Renal pelvis (tissue), 4 donors: ENCODE data around the gene CHAC1. TPM values are rescaled to one million over a fixed set of nuclear protein-coding genes. Genes with fewer than 3 reads are reported as not detected.

Experiments used
- DNase-seq: peaks from one replicate; pipeline ENCODE4 v3.0.0-alpha.2; 2013
- polyA plus RNA-seq, 3 donors: library from polyadenylated mRNA; unstranded; fragments of 120-200 nt; gene quantifications; one replicate each; pipeline ENCODE4 v1.2.1, GENCODE V29; 2013; ENCODE audit not compliant: insufficient read length in 3 of 3

CHAC1 gene
- polyA plus RNA-seq, 3 donors: 2.5 to 3.8 (median 3.3) TPM

DNA sequence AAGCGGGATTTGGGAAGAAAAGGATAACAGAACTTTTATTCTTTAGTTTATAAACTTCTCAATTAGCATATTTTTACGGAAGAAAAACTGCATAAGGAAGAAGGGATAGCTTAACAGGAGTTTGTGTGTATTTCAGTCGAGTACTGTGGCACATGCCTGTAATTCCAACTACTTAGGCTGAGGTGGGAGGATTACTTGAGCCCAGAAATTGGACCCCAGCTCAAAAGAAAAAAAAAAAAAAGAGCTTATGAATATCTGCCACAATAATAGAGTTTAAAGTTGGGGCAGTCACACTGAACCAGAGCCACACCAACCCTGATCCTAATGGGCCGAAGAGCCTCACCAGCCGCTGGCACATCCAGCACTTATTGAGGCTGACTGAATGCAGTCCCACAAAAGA lies 31.1 kb downstream of the CHAC1 start:
- DNase-seq: no peak

DNA sequence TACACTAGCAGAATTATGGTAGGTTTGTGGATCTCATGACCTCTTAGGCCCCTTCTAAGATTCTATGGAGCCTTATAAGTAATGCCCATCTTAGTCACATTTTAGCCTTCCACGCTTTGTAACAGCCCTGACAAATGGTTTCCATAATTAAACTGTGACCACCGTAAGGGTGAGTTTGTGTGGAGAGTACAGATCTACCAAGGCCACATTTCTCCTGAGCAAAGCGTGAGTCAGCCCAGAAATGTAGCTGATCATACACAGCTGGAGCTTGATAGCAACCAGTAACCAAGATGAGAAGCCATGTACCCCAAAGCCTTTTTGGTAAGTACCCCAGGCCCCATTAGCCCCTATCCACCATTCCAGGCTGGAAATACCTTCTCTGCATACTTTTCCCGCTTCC lies 31.7 kb downstream of the CHAC1 start:
- DNase-seq: no peak

DNA sequence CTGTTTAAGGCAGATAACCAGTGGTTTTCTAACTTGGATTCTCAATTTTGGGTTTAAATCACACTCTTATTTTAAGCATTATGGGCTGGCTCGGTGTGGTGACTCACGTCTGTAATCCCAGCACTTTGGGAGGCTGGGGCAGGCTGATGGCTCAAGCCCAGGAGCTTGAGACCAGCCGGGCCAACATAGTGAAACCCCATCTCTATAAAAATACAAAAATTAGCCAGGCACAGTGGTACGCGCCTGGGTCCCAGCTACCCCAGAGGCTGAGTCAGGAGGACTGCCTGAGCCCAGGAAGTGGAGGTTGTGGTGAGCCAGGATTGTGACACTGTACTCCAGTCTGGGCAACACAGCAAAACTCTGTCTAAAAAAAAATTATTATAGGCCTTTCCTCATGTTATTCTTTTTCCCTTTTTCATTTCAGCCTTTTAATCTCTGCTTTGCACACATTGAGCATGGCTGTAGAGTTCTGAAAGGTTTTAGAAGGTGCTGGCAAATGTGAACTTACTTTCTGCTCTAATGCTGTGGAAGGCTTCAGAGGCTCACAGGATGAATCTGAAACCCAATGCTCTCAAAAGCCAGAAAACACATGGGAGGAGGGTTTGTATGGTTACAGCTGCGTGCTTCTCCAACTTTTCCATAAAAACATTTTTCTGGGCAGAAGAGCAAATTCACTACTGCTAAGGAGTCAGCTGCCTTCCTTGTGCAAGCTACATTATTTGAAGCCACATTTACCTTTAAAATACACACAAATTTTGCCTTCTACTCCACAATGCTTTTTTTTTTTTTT lies 32.5 kb downstream of the CHAC1 start:
- DNase-seq: no peak

DNA sequence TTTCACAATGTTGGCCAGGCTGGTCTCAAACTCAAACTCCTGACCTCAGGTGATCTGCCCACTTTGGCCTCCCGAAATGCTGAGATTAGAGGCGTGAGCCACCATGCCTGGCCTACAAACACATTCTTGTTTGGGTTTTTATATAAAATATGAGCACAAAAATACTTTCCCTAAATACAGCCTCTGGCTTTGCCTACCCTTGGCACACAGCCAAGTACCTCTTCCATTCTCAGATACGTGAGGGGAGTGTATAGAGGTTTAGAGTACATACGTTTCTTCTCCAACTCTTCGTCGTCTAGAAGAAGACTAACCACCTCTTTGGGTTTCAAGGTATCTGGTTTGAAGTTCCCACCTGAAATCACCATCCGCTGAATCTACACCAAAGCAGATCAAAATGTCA lies 33.5 kb downstream of the CHAC1 start:
- DNase-seq: no peak

- DNase-seq: no peak
Measured at GRCh38 chr15:40988156-40988555, 34.9 kb downstream of the CHAC1 start.

GRCh38 chr15:40990080-40990479 lies 36.8 kb downstream of the CHAC1 start:
- DNase-seq: no peak

GRCh38 chr15:40990789-40991188 lies 37.5 kb downstream of the CHAC1 start:
- no peak for DNase-seq

DNA sequence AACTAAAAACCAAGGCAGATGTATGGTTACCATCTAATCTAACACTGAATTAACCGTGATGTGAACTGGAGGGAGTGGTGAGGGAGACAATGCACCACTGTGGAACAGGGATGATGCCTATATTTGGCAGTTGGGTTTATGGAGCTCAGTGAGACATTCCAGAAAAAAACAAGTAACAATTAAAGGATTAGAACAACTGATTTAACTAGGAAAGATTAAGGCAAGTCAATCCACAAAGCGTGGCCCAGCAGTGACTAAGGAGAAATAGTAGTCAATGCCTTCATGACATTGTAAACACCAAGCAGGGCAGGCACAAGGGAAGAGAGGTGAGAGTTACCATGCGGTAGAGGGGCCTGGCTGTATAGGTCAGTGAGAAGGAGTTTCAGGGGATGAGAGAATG lies 38.1 kb downstream of the CHAC1 start:
- DNase-seq: no peak

DNA sequence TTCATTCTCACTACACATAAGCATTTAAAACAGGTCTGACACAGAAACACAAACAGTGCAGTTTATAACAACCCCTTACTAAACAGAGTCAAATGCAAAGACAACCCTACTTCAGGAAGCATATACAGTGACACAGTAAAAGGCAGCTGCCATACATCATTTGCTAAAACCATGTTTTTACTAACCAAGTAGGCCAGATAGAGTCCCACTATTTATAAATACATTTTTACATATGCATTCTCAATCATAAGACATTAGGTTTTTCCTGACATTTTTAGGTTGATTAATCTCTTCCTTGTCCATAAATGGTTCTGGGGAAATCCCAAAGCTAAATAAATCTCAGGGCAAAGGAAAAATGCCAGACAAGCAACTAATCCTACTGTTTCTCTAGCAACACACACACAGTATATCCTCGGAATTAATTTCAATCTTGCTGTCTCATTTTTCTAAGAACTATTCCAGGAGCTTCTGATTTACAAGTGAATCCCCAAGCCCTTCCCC lies 39.0 kb downstream of the CHAC1 start:
- DNase-seq: peak; percentile 72

- DNase-seq: no peak
Measured at GRCh38 chr15:40992825-40993224, 39.6 kb downstream of the CHAC1 start.

DNA sequence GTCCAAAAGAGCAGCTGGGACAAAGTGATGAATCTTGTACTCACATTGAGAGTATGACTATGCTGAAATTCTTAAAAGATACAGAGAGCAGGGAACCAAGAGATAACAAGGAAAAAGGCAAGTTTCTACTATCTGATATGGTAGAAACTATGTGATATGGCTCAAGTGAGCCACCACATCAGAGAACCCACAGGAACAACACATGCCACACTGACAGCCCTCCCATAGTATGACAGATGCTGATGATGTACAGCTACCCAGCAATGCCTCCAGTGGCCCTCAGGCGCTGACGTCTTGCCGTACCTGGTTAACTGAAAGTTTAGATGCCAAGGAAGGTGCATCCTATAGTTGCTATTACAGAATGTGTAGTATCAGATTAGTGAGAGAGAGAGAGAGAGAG lies 42.4 kb downstream of the CHAC1 start:
- no peak for DNase-seq

DNA sequence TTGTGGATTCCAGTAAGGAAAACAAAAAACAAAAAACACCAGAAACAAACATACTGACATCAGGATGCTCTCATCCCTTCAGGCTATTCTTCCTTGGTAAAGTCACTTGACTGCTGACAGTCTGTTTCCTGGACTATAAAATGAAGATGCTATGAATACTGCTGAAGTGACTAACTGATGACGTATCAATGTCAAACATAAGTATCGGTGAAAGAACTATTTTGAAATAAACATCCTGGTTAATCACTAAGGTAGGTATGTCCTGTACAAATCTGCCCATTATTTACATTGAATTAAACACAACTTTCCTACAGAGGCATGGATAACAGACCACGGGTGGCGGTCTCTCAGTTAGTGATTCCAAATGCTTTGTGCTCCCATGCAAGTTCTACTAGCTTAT lies 45.9 kb downstream of the CHAC1 start:
- DNase-seq: no peak

DNA sequence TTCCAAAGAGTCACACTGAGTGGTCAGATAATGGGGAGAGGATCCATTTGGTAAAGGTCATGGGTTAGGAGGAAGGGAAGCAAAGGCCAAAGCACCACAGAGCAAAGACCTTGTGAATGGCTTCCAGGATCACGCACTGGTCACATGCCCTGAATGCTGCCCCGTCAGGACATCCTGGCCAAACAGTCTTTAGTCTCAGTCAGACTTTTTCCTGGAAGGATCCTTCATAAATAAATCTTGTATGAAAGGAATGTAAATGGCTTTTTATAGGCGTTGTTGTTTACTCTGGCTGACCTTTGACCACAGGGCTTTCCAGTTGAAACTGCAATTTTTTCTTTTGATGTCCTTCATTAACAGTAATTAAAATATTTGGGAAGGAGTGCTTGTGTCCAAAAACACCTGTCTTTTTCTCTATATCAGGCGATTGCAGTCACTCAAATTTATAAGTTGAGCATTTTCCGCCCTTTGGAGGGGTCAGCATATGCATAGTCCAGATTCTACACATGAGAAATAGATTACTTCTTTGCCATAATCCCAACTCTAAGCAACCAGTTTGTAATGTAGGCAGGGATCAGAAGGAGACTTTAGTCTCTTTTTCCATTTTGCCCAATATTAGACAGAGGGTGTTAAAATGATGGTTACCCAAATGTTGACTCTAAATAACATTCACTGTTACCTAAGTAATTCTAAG lies 48.4 kb downstream of the CHAC1 start:
- no peak for DNase-seq

DNA sequence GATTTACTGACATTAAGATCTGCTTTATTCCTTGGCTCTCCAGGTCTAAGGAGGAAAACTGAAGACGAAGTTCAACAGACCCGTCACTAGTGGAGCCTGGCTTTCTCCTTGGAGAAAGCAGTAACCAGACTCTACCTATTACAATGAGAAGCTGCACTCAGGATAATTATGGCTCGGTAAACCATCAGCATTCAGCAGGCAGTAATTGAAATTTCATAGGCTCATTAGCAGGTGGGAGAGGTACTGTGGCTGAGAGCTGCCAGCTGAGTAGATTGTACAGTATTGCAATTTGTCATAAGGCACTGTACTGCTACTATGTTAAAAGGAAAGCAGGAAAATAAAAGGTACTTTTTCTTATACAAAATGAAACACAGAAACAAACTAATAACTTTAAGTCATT lies 51.2 kb downstream of the CHAC1 start:
- no peak for DNase-seq

Other genes starting within 250 kb of the CHAC1 start
- 10 to 100 TPM; 40.8 to 46.8 (median 45.2) TPM for gene RMDN3, start 198.2 kb upstream of the CHAC1 start, polyA plus RNA-seq
- gene GCHFR, start 189.4 kb upstream of the CHAC1 start, polyA plus RNA-seq: 10 to 100 TPM; 40.6 to 59.4 (median 58.9) TPM
- 1 to 10 TPM; 2.3 to 5.4 (median 5.0) TPM for gene C15orf62, start 183.5 kb upstream of the CHAC1 start, polyA plus RNA-seq
- gene ZFYVE19, start 146.4 kb upstream of the CHAC1 start, polyA plus RNA-seq: 10 to 100 TPM; 25.8 to 27.7 (median 27.7) TPM
- gene DNAJC17, start 146.0 kb upstream of the CHAC1 start, polyA plus RNA-seq: 10 to 100 TPM; 38.5 to 43.7 (median 38.7) TPM
- gene PPP1R14D, start 124.8 kb upstream of the CHAC1 start, polyA plus RNA-seq: under 1 TPM; 0.46 to 0.69 (median 0.50) TPM
- 10 to 100 TPM; 72.4 to 75.5 (median 73.6) TPM for gene SPINT1, start 109.4 kb upstream of the CHAC1 start, polyA plus RNA-seq
- gene RHOV, start 79.2 kb upstream of the CHAC1 start, polyA plus RNA-seq: 1 to 10 TPM; 1.7 to 2.0 (median 1.8) TPM
- gene VPS18, start 59.0 kb upstream of the CHAC1 start, polyA plus RNA-seq: 10 to 100 TPM; 18.4 to 20.5 (median 20.2) TPM
- gene DLL4, start 24.1 kb upstream of the CHAC1 start, polyA plus RNA-seq: 1 to 10 TPM; 6.6 to 8.6 (median 7.3) TPM
- 10 to 100 TPM; 23.1 to 25.7 (median 25.7) TPM for gene INO80, start 162.8 kb downstream of the CHAC1 start, polyA plus RNA-seq